IPS DF 6.9 (cell line): ENCODE results near the gene XRCC4.

Experiments used
- DNase-seq: peaks from one replicate; pipeline ENCODE4 v3.0.0-alpha.2; 2013; ENCODE audit warnings: low read depth, low spot score
- H3K27ac ChIP-seq: one replicate; pipeline ENCODE4 v1.5.1; 2013; ENCODE audit warnings: low read length, control low read depth
- H3K27me3 ChIP-seq: 2 replicates; pipeline ENCODE4 v1.6.1; 2013; ENCODE audit warnings: mild to moderate bottlenecking, low read length; ENCODE audit not compliant: control insufficient read depth, insufficient read depth
- H3K36me3 ChIP-seq: 2 replicates; pipeline ENCODE4 v1.6.1; 2013; ENCODE audit warnings: low read length; ENCODE audit not compliant: control insufficient read depth, insufficient read depth
- H3K4me1 ChIP-seq: 2 replicates; pipeline ENCODE4 v1.6.1; 2013; ENCODE audit warnings: low read length; ENCODE audit not compliant: control insufficient read depth, insufficient read depth
- H3K4me3 ChIP-seq: 2 replicates; pipeline ENCODE4 v1.5.1; 2013; ENCODE audit warnings: mild to moderate bottlenecking, low read length
- H3K9me3 ChIP-seq: 2 replicates; pipeline ENCODE4 v1.6.1; 2013; ENCODE audit warnings: low read length, inconsistent platforms; ENCODE audit not compliant: control insufficient read depth, insufficient read depth
- WGBS: extraction: QIAGEN DNeasy Blood & Tissue Kit; methylation state at CpG from one replicate; pipeline ENCODE4 v1.1.7; 2013; ENCODE audit warnings: mixed read lengths, missing lambda C conversion rate; ENCODE audit not compliant: insufficient read length, insufficient coverage; 5-methylcytosine and 5-hydroxymethylcytosine counted together

XRCC4 gene

DNA sequence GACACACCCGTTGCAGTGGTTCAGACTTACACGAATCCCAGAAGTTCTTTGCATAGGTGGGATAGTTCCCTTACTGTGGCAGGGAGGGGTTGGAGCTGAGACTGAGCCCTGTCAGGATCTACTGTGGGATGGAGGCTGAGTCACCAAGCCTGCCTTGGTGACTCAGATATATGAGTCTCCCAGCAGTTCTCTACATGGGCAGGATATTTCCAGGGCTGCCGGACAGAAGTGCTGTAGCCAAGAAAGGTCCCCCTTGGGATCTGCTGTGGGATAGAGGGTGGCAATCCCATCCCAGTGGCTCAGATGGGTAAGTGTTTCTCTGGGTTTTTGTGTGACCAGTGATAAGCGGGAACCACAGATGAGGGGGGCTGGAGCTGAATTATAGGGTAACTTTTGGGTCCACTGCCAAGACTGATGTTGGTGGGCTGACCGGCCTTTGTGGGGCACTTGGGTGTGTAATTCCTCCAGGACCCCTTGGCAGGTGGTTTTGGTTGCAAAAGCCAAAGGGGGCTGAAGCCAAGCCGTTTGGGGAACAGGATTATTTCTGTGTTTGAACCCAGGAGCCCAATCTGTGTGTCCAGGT is 18.7 kb downstream of the XRCC4 start:
- Histone ChIP-seq H3K36me3 (no peaks in the 10 kb centered on the region; the same call in 1 of the 2 replicates), H3K27me3 (no peaks in the 10 kb centered on the region), H3K4me3 (no peak overlapping the region), H3K4me1 (no peaks in the 10 kb centered on the region), H3K27ac (no peak overlapping the region), H3K9me3 (no peaks in the 10 kb centered on the region)
- WGBS = no CpG with 5 or more reads among the region's 6 CpGs
- DNase-seq = no peak

DNA sequence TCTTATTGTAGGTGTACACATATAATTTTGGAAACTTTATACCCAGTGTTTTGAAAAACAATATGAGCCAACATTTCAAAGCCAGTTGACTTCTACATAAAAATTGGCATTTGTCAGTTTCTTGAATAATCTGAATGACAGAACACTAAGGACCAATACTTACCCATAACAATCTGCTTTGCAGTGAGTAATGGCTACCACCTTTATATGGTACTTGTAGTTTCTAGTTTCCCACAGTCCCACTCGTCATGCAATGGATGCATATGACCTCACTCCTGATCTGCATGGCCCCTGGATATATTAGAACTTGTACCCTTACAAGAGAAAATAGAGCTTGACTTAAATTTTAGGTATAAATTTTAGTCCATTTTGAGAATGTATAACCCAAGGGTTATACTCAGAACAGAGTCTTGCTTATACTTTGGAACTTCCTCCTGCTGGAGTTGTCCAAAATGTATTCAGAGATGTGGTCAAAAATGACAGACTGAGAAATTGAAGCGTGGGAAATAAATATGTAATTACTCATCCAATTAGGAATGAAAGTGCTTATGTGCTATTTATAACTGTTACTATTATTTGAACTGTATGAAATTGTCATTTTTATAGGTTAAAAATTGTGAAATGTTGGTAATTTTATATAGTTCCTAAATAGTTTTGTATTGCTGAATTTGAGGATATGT is 19.5 kb downstream of the XRCC4 start:
- H3K4me3 ChIP-seq = no peak overlapping the region
- no peaks in the 10 kb centered on the region for H3K4me1 ChIP-seq
- H3K27me3 ChIP-seq = no peaks in the 10 kb centered on the region
- no peak overlapping the region for H3K27ac ChIP-seq
- H3K36me3 ChIP-seq = no peaks in the 10 kb centered on the region; the same call in 1 of the 2 replicates
- H3K9me3 ChIP-seq = no peaks in the 10 kb centered on the region
- WGBS = no CpG with 5 or more reads among the region's 2 CpGs
- DNase-seq = no peak

DNA sequence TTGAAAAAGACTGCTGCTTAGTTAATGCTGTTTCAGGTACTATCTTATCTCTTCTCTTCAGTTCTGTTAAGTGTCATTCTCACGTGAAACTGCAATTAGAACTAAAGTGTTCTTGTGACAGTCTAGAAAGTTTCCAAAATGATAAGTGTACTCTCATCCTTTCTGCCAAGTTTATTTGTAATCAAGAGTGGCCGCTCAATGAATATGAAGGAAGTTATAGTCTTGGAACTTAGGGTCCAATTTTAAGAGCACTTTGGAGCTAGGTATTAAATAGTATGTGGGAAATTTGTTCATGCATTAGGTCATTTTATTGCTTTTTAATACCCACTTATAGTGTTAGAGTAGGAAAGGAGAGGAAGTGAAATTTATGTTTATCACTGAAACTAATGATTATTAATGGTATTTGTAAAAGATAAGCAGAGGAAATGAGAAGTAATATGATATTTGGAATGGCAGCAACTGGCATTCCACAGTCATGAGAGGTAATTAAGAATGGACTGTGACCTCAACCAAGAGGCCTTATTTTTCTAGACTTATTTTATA is 20.4 kb downstream of the XRCC4 start:
- H3K9me3 ChIP-seq = no peaks in the 10 kb centered on the region
- WGBS = no CpG with 5 or more reads among the region's 2 CpGs
- no peaks in the 10 kb centered on the region; the same call in 1 of the 2 replicates for H3K36me3 ChIP-seq
- H3K27ac ChIP-seq = no peak overlapping the region
- H3K27me3 ChIP-seq = no peaks in the 10 kb centered on the region
- H3K4me3 ChIP-seq = no peak overlapping the region
- H3K4me1 ChIP-seq = no peaks in the 10 kb centered on the region
- no peak for DNase-seq

DNA sequence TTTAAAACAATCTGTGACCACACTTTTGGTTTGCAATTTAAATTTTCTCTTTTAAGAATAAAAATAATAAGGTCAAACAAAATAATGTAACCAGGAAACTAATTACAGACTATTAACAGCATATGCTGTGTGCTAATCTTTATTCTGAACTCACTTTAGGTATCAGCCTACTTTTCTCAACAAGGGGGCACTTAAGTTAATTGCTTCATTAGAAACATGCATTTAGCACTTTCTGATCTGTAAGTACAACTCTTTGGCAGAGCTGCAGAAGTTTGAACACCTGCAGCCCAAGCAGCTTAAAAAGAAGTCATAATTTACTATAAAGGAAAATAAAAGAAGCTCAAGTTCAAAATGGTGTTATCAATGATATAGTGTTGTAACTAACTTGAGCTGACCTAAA is 21.7 kb downstream of the XRCC4 start:
- Histone ChIP-seq H3K4me3 (no peak overlapping the region), H3K36me3 (no peaks in the 10 kb centered on the region; the same call in 1 of the 2 replicates), H3K9me3 (no peaks in the 10 kb centered on the region), H3K27me3 (no peaks in the 10 kb centered on the region), H3K27ac (no peak overlapping the region), H3K4me1 (no peaks in the 10 kb centered on the region)
- no peak for DNase-seq

DNA sequence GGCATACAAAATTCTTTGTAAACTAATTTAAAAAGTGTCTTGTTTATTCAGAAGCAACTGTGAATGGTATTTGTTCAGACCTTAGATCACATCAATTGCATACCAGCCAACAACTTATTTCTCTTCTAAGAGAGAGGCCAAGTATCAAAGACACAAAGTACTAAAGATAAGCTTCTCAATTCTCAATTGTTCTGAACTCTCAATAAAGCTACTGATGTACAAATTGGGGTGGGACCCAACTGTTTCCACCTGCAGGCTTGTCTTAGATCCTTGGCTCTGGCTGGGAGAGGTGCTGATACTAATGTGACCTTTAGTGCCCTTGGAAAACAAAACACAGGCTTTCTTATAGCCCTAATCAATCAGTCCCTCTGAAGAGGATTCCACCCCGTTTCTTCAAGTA is 22.1 kb downstream of the XRCC4 start:
- no peaks in the 10 kb centered on the region for H3K27me3 ChIP-seq
- WGBS = no CpG with 5 or more reads among the region's 1 CpG
- no peak overlapping the region for H3K4me3 ChIP-seq
- no peaks in the 10 kb centered on the region for H3K9me3 ChIP-seq
- H3K36me3 ChIP-seq = no peaks in the 10 kb centered on the region; the same call in 1 of the 2 replicates
- DNase-seq = no peak
- H3K27ac ChIP-seq = no peak overlapping the region
- no peaks in the 10 kb centered on the region for H3K4me1 ChIP-seq

DNA sequence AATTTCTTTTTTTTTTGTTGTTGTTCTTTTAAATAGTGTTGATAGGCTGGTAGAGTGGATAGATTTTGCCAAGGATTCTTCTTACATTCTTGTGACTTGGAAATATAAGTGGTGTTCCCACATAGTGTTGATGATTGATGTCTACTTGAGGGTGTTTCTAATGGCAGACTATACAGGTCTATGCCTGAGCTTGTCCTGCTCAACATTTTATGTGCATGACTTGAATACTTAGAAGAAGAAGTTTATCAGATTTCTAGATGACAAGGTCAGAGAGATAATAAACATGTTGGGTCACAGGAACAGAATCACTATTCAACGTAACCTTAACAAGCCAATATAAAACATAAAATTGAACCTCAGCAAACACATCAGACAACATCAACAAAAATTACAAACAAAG is 24.2 kb downstream of the XRCC4 start:
- Histone ChIP-seq H3K36me3 (no peaks in the 10 kb centered on the region), H3K27ac (no peak overlapping the region), H3K9me3 (no peaks in the 10 kb centered on the region), H3K4me3 (no peak overlapping the region), H3K27me3 (no peaks in the 10 kb centered on the region), H3K4me1 (no peaks in the 10 kb centered on the region)
- WGBS = no CpG with 5 or more reads among the region's 1 CpG
- DNase-seq = no peak

DNA sequence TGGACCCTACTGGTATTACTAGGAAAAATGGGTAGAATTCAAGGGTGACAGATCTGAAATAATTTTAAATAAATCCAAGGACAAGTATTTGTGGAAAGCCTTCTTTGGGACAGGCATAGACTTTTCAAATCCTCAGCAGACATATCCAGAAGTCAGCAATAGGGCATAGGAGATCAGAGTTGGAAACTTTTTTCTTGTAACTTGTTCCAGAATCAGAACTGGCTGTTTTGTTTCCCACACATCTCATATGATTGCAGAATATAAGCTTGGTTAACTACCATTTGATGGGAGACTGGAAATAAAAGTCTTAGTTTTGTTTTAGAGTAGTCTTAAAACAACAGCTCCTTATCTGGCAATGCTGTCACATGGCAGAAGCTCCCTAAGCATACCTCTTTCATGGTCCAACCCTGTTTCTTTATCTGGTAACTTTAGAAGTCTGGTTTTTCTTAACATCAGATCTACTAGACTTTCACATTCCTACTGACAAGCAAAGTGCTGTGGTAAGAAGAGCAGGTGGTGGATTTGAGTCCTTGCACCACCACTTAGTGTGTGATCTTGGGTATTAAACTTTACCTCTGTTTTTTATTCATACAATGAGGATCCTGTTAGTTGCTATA is 25.1 kb downstream of the XRCC4 start:
- no peak for DNase-seq
- Histone ChIP-seq H3K9me3 (no peaks in the 10 kb centered on the region), H3K4me3 (no peak overlapping the region), H3K27ac (no peak overlapping the region), H3K27me3 (no peaks in the 10 kb centered on the region), H3K4me1 (no peaks in the 10 kb centered on the region), H3K36me3 (no peaks in the 10 kb centered on the region)

DNA sequence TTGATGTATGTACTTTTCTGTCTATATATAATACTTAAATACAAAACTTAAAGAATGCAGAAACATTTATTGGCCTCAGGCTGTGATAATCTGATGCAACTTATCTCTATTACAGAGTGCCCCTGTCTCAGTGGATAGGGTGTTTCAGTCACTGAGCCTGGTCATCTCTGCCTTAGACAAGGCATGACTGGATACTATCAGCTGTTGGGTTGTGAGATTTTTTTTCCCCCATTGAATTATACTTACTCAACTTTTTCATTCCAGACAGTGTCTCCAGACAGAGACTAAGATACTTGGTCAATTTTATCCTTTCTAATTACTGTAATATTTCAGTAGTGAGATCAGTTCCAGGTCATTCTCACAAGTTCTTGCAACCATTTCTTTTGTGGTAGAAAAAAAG is 26.7 kb downstream of the XRCC4 start:
- no peaks in the 10 kb centered on the region for H3K4me1 ChIP-seq
- H3K9me3 ChIP-seq = no peaks in the 10 kb centered on the region
- H3K27ac ChIP-seq = no peak overlapping the region
- no peak for DNase-seq
- no peak overlapping the region for H3K4me3 ChIP-seq
- H3K27me3 ChIP-seq = no peaks in the 10 kb centered on the region
- no peaks in the 10 kb centered on the region for H3K36me3 ChIP-seq

DNA sequence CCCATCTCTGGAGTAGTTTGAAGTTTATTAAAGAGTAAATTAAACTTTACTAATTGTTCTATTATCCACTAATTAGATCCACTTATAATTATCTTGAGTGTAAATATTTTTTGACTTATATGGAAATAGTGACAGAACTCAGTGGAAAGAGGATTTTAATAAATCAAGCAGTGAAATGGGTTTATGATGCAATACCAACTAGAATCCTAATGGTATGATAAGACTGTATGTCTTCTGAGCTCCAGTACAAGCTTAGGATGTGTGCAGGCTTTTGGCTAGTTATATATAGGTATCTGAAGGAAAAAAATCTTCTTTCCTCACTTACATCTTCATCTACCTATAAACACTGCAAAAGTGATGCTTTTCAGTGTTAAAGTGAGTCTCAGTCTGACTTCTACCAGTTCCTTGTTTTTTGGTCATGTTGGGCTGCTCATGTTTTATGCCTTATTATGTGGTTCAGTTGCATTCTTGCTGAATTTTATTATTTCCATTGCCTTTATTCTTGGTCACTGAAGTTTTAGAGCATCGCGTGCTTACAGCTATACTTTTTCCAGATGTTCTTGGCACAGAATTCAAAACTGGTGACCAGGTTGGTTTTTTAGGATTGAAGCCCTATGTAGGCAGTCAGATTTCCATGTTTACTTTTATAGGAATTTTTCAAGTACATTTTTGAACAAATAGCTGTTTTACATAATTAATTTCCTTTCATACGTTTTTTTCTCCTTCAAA is 30.5 kb downstream of the XRCC4 start:
- 100% methylated on average over 1 of the region's 3 CpGs for WGBS
- H3K36me3 ChIP-seq = no peaks in the 10 kb centered on the region
- DNase-seq = no peak
- no peak overlapping the region for H3K27ac ChIP-seq
- H3K4me1 ChIP-seq = no peaks in the 10 kb centered on the region
- no peaks in the 10 kb centered on the region for H3K27me3 ChIP-seq
- H3K9me3 ChIP-seq = no peaks in the 10 kb centered on the region
- no peak overlapping the region for H3K4me3 ChIP-seq

DNA sequence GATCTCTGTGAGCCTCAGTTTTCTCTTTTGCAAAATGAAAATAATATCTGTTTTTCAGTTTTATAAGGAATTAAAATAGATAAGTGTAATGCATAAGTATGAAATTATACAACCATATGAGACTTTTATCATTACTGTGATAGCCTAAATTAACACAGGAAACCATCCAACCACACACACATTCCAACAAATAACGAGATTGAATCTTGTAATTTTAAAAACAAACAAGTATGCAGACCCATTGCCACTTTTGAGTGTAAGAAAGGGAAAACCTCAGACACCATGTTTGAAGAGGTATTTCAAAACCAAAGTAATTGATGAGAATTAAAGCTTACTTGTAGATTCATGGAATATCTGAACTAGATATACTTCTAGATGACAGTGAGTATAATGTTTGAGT is 32.0 kb downstream of the XRCC4 start:
- Histone ChIP-seq H3K4me3 (no peak overlapping the region), H3K36me3 (no peaks in the 10 kb centered on the region), H3K9me3 (no peaks in the 10 kb centered on the region), H3K27me3 (no peaks in the 10 kb centered on the region), H3K4me1 (no peaks in the 10 kb centered on the region), H3K27ac (no peak overlapping the region)
- WGBS = no CpG with 5 or more reads among the region's 1 CpG
- no peak for DNase-seq
